NCI-H1105 (cell line): Measurements from ENCODE around the gene ITPR3.
"Not testable (repeated sequence)": the region's sequence is repeated elsewhere in the genome, so short reads cannot be mapped to it uniquely, and the experiment has no call there.

Experiments used
- DNase-seq: peaks from one replicate; lab custom pipeline; 2025; lab: John Stamatoyannopoulos, UW

The ITPR3 gene

GRCh38 chr6:33613795-33614168 lies 7.3 kb upstream of the ITPR3 start:
- no peak for DNase-seq

GRCh38 chr6:33616113-33616512 lies 5.0 kb upstream of the ITPR3 start:
- DNase-seq = no peak

- DNase-seq = no peak
These were observed 4.2 kb upstream of the ITPR3 start for GRCh38 chr6:33616913-33617312.

- no peak for DNase-seq
These were observed 1.8 kb upstream of the ITPR3 start for GRCh38 chr6:33619166-33619840.

GRCh38 chr6:33620158-33620855 lies 815 bp upstream of the ITPR3 start:
- DNase-seq = peak; percentile 41

- DNase-seq = peak; percentile 75
These were observed 728 bp downstream of the ITPR3 start for GRCh38 chr6:33621711-33622388.

GRCh38 chr6:33622456-33623431 lies 1.6 kb downstream of the ITPR3 start:
- DNase-seq = no peak

- DNase-seq = peak; percentile 13
These were observed 2.8 kb downstream of the ITPR3 start for GRCh38 chr6:33623895-33624381.

- no peak for DNase-seq
These were observed 3.7 kb downstream of the ITPR3 start for GRCh38 chr6:33624856-33625255.

- DNase-seq = no peak
These were observed 6.8 kb downstream of the ITPR3 start for GRCh38 chr6:33627876-33628275.

- DNase-seq = peak; percentile 84
These were observed 7.4 kb downstream of the ITPR3 start for GRCh38 chr6:33628401-33628964.

GRCh38 chr6:33630014-33630413 lies 8.9 kb downstream of the ITPR3 start:
- DNase-seq = no peak

GRCh38 chr6:33631521-33631920 lies 10.4 kb downstream of the ITPR3 start:
- DNase-seq = not testable (repeated sequence)

- no peak for DNase-seq
These were observed 10.9 kb downstream of the ITPR3 start for GRCh38 chr6:33631971-33632557.

- DNase-seq = peak; percentile 16
These were observed 11.5 kb downstream of the ITPR3 start for GRCh38 chr6:33632558-33633039.

GRCh38 chr6:33633084-33633461 lies 12.0 kb downstream of the ITPR3 start:
- no peak for DNase-seq

- DNase-seq = peak; percentile 27
These were observed 12.5 kb downstream of the ITPR3 start for GRCh38 chr6:33633462-33634158.

GRCh38 chr6:33634161-33634727 lies 13.1 kb downstream of the ITPR3 start:
- no peak for DNase-seq

- DNase-seq = no peak
These were observed 13.8 kb downstream of the ITPR3 start for GRCh38 chr6:33634946-33635345.

GRCh38 chr6:33636655-33637054 lies 15.5 kb downstream of the ITPR3 start:
- no peak for DNase-seq
